Transverse colon (tissue), 4 donors: ENCODE data around the gene FKBP15. TPM values are rescaled to one million over a fixed set of nuclear protein-coding genes. Genes with fewer than 3 reads are reported as not detected.

Experiments
- DNase-seq: peaks from one replicate; pipeline ENCODE4 v3.0.0-alpha.2; 2019
- H3K27ac ChIP-seq, 4 donors: fragments of 200-600 bp; sonication (generic); 2 replicates each; pipeline ENCODE4 v1.5.1; 2016 to 2018; ENCODE audit warnings: inconsistent platforms in 4 of 4
- H3K27me3 ChIP-seq: fragments of 200-600 bp; sonication (generic); 2 replicates; pipeline ENCODE4 v1.5.1; 2017; ENCODE audit warnings: inconsistent platforms
- H3K36me3 ChIP-seq, 4 donors: fragments of 200-600 bp; sonication (generic); 2 replicates each; pipeline ENCODE4 v1.5.1; 2017 to 2019; ENCODE audit warnings: inconsistent platforms in 4 of 4
- H3K4me1 ChIP-seq, 4 donors: fragments of 200-600 bp; sonication (generic); 2 replicates each; pipeline ENCODE4 v1.5.1; 2017 to 2020; ENCODE audit warnings: inconsistent platforms in 4 of 4
- H3K4me3 ChIP-seq, 4 donors: fragments of 200-600 bp; sonication (generic); 1 replicate in 1 of 4; 2 replicates in 3 of 4; pipeline versions ENCODE4 v1.5.1 to v1.6.1; 2017 to 2019; ENCODE audit warnings: inconsistent platforms in 4 of 4
- H3K9me3 ChIP-seq, 2 donors: fragments of 200-600 bp; sonication (generic); 2 replicates each; pipeline ENCODE4 v1.5.1; 2017 to 2019; ENCODE audit warnings: inconsistent platforms in 2 of 2
- CTCF ChIP-seq, 5 experiments: fragments of 200-600 bp in 3 of 5; fragments of 450-650 bp in 2 of 5; sonication (generic) in 3 of 5; IDR thresholded peaks; 1 replicate in 2 of 5; 2 replicates in 3 of 5; pipeline ENCODE4 v1.5.1; 2016 to 2017; ENCODE audit warnings: antibody characterized with exemption in 5 of 5, inconsistent platforms in 3 of 5, mild to moderate bottlenecking in 2 of 5, moderate library complexity in 1 of 5
- EP300 ChIP-seq: sonication (generic); formaldehyde crosslinking; IDR thresholded peaks from one replicate; pipeline ENCODE4 v1.6.1; 2017; ENCODE audit warnings: antibody characterized with exemption, low read depth
- POLR2A ChIP-seq: fragments of 450-650 bp; IDR thresholded peaks from one replicate; pipeline ENCODE4 v1.6.1; 2016; ENCODE audit warnings: antibody characterized with exemption, mild to moderate bottlenecking, moderate library complexity
- POLR2AphosphoS5 ChIP-seq, 3 donors: sonication (generic); formaldehyde crosslinking; IDR thresholded peaks; one replicate each; pipeline ENCODE4 v1.6.1; 2016; ENCODE audit warnings: antibody characterized with exemption in 3 of 3
- WGBS, 2 donors: methylation state at CpG; one replicate each; pipeline ENCODE4 v1.1.5; 2018; ENCODE audit warnings: low coverage in 1 of 2; 5-methylcytosine and 5-hydroxymethylcytosine counted together
- in situ Hi-C, 4 donors: fragments of 200-750 bp; cut with MboI; loops; one replicate each; pipeline versions ENCODE4 v1.15.0 to v1.15.1; 2017; ENCODE audit warnings: low sequenced_read_pairs in 3 of 4, low pct_ligation_motif_present in 1 of 4, low pct_unique_long_range_greater_than_20kb in 1 of 4
- intact Hi-C: fragments of 100-400 bp; cut with DNase I; formaldehyde crosslinking; loops from one replicate; pipeline ENCODE4 v1.15.1; 2023; ENCODE audit warnings: low total_unique reads
- total RNA-seq, 4 donors: library from RNA; depleted of rRNA; stranded (reverse); fragments of >200 nt; gene quantifications; one replicate each; pipeline ENCODE4 v1.1.0, GENCODE V29; 2016

The FKBP15 gene
- total RNA-seq, 4 donors from 2014 or later, result 21.4 to 33.8 (median 23.3) TPM

DNA sequence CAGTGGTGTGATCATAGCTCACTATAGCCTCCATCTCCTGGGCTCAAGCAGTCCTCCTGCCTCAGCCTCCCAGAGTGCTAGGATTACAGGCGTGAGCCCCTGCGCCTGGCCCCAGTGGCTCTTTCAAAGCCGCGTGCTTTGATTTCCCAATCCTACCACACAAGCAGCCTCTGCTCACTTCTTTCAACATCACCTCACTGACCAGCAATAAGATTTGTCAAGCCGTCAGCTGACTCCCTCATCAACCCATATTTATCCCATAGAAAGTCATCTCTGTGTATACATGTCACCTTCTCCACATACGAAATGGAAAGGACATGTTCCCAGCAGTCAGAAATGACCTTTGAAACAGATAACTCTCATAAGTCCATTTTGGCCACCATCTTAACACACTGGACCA lies 44.3 kb downstream of the FKBP15 start:
- WGBS, 2 donors, result 91 to 95% methylated on average over 3 to 6 of the region's 6 CpGs
- no peaks in the 10 kb centered on the region for H3K9me3 ChIP-seq
- no peak overlapping the region for H3K27ac ChIP-seq
- intact Hi-C loops, result no loop called here
- TF ChIP-seq EP300, result no peak
- TF ChIP-seq CTCF (IDR thresholded peaks at IDR 0.05), result no peak
- TF ChIP-seq POLR2A, result no peak
- no peak for TF ChIP-seq POLR2AphosphoS5 (IDR thresholded peaks at IDR 0.05)
- in situ Hi-C loops, result no loop called here
- H3K4me3 ChIP-seq, result no peak overlapping the region
- H3K36me3 ChIP-seq, result peaks cover 0 to 81% (median 31%) of the 10 kb centered on the region in 4 donors
- no peak for DNase-seq
- no peaks in the 10 kb centered on the region for H3K4me1 ChIP-seq
- no peaks in the 10 kb centered on the region for H3K27me3 ChIP-seq

DNA sequence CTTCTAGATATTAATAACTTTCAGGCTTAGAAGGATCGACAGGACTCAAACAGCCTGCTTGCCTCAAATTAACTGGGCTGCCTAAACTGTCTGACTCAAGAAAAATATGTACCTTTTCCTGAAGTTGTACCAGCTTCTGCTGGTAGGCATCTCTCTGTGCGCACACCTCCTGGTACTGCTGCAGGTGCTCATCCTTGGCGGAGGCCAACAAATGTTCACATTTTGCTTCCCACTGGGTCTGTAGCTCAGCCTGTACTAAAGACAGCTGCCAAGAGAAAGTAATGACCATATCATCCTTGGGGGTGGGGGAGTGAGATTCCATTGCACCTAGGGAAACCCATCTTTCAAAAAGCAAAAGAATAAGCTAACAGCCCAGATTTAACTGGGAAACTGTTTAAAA lies 47.7 kb downstream of the FKBP15 start:
- H3K9me3 ChIP-seq, result no peaks in the 10 kb centered on the region
- TF ChIP-seq POLR2AphosphoS5 (IDR thresholded peaks at IDR 0.05), result no peak
- no peak overlapping the region for H3K27ac ChIP-seq
- no peak for DNase-seq
- no peaks in the 10 kb centered on the region for H3K27me3 ChIP-seq
- no peaks in the 10 kb centered on the region for H3K4me1 ChIP-seq
- WGBS, 2 donors, result 96 to 100% methylated on average over 2 to 3 of the region's 3 CpGs
- in situ Hi-C loops, result no loop called here
- intact Hi-C loops, result no loop called here
- H3K4me3 ChIP-seq, result no peak overlapping the region
- peaks cover 0 to 85% (median 33%) of the 10 kb centered on the region in 4 donors for H3K36me3 ChIP-seq

GRCh38 chr9:113168809-113169208 lies 52.3 kb downstream of the FKBP15 start:
- intact Hi-C loops, result no loop called here
- WGBS, 2 donors, result 99% methylated on average over 5 of the region's 5 CpGs; no CpG with 5 or more reads in 1 of the 2 donors
- no peak overlapping the region for H3K27ac ChIP-seq
- TF ChIP-seq POLR2A, result no peak
- no peak for TF ChIP-seq POLR2AphosphoS5 (IDR thresholded peaks at IDR 0.05)
- no peak for TF ChIP-seq CTCF (IDR thresholded peaks at IDR 0.05)
- no peak for TF ChIP-seq EP300
- no peak for DNase-seq
- H3K9me3 ChIP-seq, result no peaks in the 10 kb centered on the region
- no peak overlapping the region for H3K4me3 ChIP-seq
- peaks cover 0 to 86% (median 35%) of the 10 kb centered on the region in 4 donors for H3K36me3 ChIP-seq
- no peaks in the 10 kb centered on the region for H3K27me3 ChIP-seq
- H3K4me1 ChIP-seq, result no peaks in the 10 kb centered on the region
- in situ Hi-C loops, result no loop called here

GRCh38 chr9:113166039-113166438 lies 55.0 kb downstream of the FKBP15 start:
- intact Hi-C loops (no loop called here), in situ Hi-C loops (no loop called here)
- peaks cover 0 to 80% (median 30%) of the 10 kb centered on the region in 4 donors for H3K36me3 ChIP-seq
- H3K4me1 ChIP-seq, result no peaks in the 10 kb centered on the region
- no peak for TF ChIP-seq POLR2A
- TF ChIP-seq CTCF (IDR thresholded peaks at IDR 0.05), result no peak
- no peak for TF ChIP-seq POLR2AphosphoS5 (IDR thresholded peaks at IDR 0.05)
- no peak for TF ChIP-seq EP300
- H3K9me3 ChIP-seq, result no peaks in the 10 kb centered on the region
- no peak for DNase-seq
- H3K27me3 ChIP-seq, result no peaks in the 10 kb centered on the region
- H3K27ac ChIP-seq, result no peak overlapping the region
- 97% methylated on average over 4 of the region's 4 CpGs; no CpG with 5 or more reads in 1 of the 2 donors for WGBS, 2 donors
- H3K4me3 ChIP-seq, result no peak overlapping the region
